HG02610 (cell line): ENCODE measurements around the gene HS2ST1.

Experiments used
- ATAC-seq: cut with Tn5 transposase; IDR thresholded peaks from one replicate; pipeline ENCODE4 v1.9.1; 2021; ENCODE audit warnings: mild to moderate bottlenecking, moderate library complexity; ENCODE audit not compliant: unreplicated experiment

Gene HS2ST1

DNA sequence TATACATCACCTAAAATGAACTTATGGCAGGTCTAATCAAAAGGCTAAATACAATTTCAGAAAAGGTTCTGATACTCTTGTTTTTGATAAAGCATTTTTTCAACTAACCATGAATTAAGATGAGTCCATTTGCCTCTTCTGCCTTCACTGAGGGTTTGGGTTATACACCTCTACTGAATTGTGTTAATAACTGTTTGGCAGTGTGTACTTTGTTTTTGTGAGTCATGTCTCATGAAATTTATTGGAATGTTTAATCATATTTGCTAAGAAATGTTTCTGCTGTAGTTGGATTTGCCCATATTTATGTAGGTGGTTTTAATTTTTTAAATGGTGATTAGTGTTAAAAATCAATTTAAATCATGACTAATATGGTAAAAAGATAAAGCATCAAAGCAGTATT lies 190.5 kb downstream of the HS2ST1 start:
- ATAC-seq, result no peak

DNA sequence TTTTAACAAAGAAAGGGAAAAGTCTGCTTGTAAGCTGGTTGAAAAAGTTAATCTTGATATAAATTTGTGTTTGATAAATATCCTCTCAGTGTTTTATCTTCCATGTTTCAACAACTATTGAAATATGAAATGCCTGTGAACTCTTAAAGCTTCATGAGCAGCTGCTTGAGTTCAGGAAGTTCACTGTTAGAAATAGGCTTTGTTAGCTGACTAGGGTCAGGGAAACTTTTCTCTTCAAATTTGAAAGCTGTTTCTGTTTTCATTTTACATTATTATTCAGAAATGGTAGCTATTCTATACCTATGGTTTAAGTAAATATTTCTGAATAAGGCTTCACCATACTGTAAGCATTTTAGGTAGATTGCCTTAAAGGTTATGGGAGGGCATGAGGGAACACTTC lies 191.7 kb downstream of the HS2ST1 start:
- ATAC-seq, result peak; percentile 39

DNA sequence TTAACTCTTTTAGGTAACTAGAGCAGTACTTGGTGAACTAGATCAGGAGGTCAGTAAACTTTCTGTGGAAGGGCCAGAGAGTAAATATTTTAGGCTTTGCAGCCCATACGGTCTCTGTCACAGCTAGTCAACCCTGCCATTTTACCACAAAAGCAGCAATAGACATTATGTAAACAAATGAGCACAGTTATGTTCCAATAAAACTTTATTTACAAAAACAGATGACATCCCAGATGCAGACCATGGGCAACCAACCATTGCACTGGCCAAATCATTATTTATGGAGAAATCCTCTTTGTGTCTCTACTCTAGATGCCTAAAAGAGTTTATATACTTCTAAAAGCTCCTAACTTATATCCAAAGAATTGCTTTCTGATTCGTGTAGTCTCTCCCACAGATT lies 192.4 kb downstream of the HS2ST1 start:
- no peak for ATAC-seq

DNA sequence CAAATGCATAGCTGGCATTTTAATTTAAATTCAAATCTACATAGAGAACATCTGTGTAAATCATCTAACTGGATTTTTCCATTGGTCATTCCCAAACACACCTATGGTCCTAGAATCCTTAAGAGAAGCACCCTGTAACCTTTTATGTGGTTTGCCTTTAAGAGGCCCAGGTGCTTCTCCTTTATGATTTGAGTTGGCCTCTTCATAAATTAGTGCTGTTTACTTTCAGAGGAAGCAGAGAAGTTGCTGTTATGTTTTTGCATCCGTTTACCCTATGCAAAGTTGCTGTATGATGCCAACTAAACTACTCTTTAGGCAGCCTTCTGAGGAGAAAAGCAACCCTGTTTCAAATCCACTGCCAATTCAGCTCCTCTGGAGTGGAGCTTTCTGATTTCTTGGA lies 193.8 kb downstream of the HS2ST1 start:
- peak; percentile 59 for ATAC-seq

DNA sequence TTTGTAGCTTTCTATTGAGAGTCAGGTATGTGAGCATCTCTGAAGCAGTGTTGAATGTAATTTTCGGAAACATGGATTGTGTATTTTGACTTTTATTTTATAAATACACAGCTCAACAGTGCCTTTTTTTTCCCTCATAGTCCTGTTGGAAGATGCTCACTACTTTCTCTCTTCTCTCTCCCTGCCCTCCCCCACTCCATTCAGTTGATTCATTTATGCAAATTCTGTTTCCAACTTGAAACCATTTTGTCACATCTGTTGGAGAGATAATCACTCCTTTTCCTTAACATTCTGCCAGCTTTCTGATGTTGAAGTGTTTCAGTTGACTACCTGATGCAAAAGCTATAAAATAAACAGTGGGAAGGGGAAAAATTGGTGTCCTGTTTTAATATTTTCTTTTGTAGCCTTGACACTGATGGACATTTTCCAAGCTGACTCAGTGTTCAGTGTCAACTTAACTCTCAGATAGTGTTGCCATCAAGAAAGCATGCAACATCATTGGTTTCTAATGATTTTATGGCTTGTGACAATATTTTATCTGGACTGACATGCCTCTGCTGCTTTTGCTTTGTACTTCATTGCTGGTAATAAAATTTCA lies 194.5 kb downstream of the HS2ST1 start:
- no peak for ATAC-seq

DNA sequence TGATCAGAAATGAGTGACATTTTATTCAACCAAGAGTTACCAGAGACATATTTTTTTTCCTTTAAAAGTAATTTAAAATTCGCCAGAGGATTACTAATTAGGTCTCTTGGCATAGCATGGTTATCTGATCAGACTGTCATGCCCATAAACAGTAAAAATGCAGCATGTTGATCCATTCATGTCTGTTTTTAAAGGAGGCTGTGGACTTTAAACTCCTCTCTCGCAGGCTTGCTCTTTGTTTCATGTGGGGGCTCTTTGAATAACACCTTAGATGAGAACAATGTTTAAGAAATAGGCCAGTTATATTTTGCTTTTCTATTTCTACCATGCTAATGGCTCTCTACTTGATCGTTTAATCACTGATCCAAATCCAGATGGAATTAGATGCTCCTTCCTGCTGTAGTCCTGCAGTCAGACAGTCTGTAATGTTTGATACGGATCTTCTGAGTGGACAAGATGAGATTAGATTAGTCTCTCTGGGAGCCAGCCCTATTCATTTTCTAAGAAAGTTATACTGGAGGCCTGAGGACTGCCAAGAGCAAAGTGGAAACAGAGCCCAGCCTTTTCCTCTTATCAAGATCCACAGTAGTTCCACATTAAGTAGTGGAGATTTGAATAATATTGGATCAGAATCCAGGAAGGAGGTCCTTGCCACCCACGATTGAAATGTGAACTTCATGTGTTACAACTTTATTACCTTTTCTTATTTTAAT lies 197.4 kb downstream of the HS2ST1 start:
- no peak for ATAC-seq

DNA sequence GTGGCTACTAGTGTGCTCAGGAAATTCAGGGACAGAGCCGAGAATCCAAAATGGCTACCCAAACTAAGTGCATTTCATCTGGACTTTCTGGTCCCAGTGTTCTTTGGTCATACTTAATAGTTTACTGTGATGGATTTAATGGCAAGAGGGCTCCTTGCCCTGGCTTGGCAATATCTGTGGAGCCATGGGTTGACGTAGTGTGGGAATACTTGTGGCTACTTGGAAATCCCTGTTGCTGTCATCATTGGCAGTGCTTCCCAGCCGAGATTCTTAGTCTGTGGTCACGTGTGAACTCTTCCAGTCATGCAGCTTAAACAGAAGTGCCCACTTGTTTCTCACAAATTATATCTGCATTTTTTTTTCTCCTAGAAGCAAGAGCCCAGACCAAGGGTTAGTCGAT lies 198.9 kb downstream of the HS2ST1 start:
- ATAC-seq, result no peak

DNA sequence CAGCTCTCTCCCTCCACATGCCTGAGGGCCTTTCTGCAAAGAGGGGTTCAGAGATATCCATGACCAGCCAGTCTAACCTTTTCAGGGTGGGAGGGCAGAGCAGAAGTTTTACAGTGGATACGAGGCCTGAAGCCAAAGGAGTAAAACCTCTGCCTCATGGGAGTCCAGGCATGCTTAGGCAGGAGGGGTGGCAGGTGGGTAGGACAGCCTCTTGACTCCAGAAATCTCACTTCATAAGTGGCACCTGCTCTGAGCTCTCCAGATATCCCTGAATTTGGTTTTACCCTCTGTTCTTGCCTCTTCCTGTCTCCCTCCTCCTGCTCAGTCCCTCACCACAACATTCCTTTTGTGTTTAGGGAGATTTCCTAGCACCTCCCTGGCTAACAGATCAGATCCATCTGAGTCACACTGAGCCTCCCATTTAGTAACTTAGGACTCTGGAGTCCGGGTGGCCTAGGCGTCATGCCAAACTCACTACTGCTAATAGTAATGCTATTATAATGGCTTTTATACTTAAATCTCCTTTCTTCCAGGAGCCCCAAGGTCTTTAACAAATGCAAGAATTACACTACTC lies 201.0 kb downstream of the HS2ST1 start:
- ATAC-seq, result no peak

DNA sequence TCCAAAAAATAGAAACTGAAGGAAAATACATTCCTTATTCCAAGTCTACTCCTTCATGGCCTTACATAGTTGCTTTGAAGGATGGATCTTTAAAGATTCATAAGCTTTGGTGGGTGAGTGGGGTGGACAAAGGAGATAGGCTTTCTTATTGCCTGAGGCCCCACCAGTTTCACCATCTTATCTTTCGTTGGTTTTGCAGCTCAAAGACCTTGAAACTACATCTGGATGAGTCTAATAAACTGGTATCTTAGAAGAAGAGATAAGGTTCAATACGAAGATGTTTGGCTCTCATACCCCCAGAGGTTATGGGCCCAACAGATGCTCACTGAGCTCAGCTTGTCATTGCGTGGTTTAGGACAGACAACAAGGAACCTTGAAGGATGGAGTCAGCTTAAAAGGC lies 201.5 kb downstream of the HS2ST1 start:
- ATAC-seq, result no peak

DNA sequence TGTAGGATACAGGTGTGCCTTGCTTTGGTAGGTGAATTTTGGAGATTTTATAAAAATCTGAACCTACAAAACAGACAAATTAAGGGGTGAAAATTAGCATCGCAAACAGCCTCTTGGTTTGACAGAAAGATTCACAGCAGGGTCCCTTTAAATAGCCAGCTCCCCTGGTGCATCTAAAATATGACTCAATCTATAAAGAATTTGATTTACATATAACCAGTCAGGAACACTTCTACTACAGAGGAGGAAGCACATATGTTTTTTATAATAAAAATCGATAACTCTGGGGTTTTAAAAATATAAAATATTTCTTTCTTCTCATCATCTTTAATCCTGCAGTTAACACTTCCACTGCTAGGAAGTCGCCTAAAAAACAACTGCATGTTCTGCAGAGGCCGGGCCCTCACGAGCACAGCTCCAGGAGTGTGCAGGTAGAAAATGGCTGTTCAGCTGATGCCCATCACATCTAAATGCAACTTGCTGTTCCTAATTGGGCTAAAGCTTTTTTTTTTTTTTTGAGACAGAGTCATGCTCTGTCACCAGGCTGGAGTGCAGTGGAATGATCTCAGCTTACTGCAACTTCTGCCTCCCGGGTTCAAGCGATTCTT lies 203.4 kb downstream of the HS2ST1 start:
- no peak for ATAC-seq

DNA sequence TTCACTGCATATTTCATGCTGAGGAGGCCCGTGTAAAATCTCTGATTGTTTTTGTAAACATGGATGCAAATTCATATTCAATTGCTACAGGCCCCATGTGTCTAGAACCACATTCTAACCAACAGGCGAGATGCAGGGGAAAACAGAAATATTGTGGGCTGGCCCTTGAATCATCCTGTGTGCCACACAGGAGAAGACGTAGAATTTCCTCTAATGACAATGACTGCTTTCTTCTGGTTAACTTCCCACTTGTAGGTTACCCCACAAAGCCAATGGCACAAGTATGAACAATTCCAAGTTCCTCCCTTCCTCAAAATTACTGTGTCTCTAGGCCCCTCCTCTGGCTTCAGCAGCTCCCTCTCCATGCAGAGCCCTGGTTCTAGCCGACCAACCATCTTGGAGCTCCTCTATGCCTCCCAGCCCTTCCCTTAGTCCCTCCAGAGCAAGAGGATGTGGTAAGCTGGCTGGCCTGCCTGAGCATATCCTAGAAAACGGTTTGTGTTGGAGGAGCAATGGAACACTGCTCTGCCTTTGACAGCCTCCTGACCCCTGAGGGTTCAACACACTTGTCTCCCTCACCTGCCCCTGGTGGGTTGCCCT lies 205.2 kb downstream of the HS2ST1 start:
- ATAC-seq, result no peak

DNA sequence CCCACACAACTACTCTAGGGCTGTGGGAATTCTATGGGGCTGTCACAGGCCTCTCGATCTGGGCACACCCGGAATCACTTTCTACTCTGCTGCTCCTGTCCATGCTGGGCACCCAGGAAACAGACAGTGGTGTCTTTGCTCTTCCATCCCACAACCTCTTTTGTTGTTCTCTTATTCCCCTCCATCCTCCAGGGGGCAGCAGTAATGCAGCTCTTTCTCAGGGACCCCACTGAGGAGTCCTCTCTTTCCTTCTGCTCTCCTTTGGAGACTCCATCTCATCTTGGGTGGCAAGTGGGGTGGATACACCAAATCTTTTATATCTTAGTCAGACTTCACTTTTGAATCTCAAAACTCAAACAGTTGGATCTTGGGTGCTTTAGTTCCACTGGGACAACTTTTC lies 206.3 kb downstream of the HS2ST1 start:
- no peak for ATAC-seq

DNA sequence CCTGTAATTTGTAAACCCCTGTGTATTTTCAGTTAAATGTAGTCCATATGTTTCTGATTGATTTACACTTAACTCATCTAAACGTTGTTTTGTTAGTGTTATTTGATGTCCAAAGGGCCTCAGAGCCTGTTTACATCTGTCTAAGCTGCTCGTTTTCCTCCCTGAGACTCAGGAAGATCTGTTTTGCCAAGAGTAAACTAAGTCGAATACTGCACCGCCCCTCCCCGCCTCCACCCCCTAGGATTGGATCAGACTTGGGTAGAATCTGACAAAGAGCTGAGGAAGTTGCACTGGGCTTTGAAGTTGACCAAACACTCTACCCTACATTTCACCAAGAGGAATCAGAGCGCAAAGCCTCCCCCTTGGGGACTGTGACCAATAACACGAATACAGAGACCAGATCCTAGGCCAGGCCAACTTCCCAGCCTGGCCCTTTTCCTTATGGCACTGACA lies 207.3 kb downstream of the HS2ST1 start:
- peak; percentile 38 for ATAC-seq

DNA sequence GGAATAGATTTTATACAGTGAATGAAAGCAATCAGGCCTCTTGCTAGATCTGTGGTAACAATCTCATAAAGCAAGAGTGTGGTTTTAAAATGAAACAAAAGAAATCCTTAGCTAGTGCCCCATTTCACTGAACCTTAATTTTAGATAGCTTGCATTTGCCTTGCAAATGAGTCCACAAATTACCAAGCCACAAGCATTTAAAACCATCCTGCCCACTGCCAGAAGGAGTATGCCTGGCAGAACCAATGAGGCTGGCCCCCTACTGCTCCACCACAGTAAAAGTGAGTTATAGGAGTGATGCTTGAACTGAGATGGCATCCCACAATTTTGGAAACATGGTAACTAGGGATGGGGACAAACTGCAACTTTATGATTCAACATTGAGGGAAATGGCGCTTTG lies 207.8 kb downstream of the HS2ST1 start:
- peak; percentile 23 for ATAC-seq

DNA sequence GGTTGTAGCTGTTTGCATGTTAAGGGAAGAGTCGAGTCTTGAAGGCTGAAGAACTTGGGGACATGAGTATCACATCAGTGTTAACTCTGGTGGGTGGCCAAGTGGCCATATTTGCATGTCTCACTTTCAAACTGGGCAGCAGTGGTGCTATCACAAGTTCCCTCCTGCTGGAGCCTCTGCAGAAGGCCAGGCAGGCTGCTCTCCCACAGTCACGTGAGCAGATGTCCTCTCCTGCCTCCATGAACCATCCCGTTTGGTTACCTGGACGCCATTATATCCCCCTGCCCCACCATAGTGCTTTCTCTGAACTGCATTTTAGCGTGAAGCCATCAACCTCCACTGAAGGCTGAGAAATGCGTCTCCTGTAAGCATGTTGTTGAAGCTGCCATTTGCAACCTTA lies 209.2 kb downstream of the HS2ST1 start:
- ATAC-seq, result no peak

DNA sequence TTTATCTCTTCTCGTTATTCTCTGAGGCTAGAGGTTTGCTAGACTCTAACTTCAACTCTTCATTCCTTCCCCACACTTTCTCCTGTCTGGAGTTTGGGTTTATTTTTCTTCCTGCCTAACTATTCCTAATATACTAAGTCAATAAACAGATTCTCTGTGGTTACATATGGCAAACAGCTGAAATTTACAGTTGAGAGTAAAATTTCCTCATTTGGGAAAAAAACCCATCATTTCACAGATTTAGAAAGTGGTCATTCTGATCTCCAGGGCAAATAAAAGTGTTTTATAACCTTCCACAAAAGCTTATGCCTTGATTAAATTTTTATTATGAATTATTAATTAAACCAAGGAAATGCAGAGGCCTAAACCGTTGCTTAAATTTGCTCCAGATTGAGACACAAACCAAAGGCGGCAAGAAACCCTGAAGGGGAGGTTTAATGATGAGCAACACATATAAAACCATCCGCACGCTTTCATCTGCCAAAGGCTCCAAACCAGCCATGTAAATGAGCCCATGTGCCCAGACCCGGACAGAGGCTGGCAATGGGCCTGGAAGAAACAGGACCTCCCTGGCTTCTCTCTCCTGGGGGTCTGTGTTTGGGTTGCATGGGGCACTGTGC lies 212.6 kb downstream of the HS2ST1 start:
- no peak for ATAC-seq

DNA sequence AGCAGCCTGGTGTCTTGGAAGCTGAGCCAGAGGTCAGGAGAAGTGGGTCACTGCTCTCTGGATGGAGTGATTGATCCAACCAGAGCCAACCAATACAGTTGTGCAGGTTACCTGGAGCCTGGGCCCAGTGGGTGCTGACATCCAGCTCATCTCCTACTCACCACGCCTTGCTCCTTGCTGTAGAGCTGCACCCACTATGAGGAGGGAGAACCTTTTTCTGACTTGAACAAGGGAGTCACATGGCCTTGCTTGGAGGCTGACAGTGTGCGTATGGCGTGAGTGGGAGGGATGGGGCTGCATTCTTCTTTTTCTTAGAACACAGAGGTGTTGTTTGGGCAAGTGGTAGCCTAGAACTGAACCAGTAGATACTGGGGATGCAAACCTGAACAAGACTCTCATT lies 213.1 kb downstream of the HS2ST1 start:
- ATAC-seq, result no peak

DNA sequence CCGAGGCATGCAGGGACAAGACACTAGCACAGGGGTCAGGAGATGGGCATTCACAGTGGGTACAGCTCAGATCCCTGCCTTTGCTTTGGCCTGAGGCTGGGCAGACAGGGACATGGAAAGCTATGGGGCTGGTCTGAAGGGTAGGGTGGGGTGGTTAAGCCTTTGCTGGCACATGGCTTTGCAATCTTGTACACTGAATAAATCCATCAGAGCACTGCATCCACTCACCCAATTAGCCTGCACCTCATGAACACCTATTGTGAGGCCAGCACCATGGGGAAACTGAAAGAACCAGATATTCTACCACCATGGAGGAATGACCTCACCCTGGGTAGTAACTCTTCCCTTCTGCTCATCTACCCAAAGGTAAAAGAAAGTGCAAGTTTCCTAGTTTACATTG lies 214.6 kb downstream of the HS2ST1 start:
- no peak for ATAC-seq

DNA sequence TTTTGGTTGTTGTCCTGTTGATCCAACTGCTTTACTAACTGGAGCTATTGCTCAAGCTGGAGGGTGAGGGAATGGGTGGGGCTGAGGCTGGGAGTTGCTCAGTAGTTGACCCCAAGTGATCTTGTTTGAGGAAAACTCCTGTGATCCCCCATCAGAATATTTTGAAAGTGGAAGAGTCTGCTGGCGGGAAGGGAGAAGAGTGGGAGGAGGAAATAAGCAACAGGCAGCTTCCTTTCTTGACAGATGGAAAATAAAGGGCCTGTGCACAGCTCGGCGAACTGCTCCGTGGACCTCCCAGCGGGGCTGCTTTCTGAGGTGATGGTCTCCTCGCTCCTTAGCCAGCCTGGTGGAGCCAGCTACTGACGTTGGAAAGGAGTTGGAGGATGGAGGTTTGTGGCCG lies 215.2 kb downstream of the HS2ST1 start:
- no peak for ATAC-seq

DNA sequence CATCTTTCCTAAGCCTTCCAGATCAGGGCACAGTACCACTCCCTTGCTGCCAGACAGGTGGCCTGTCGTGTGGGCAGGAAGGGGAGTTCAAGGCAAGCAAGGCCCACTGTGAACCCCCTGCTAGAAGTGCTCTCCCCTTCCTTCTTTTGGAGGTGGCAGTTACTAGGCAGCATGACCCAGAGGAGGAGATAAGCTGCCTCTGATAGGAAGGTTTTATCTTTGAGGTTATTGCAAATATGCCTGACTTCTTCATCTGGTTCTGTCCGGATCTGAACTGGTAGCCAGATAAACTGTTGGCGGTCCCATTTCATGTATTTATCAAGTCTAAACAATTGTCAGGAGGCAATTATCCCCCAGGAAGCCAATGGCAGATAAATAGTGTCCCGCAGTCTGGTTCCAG lies 216.0 kb downstream of the HS2ST1 start:
- ATAC-seq, result no peak

DNA sequence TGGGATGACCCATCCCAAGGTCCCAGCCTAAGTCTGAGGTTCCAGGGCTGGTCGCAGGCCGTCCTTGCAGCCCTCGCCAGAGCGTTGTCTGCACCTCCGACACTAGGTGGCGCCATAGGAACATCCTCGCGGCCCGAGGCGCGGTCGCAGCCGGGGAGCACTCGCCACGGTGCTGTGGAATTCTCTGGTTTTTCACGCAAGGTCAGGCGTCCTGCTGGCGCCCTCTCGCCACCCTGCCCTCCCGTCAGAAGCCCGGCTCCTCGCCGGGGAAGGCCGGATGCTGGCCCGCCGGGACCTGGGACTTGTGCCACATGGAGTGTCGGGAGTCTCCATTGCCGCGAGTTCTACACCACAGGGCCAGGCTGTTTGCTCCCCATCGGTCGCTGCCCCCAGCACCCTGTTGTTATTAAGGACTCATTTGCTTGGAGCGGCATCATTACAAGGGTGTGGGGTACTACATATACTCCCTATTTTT lies 217.4 kb downstream of the HS2ST1 start:
- ATAC-seq, result peak; percentile 94
